GM12878 (cell line): ENCODE data around the gene ZBTB42. TPM values are rescaled to one million over a fixed set of nuclear protein-coding genes. Genes with fewer than 3 reads are reported as not detected.

Experiments
- ATAC-seq: fragments of 200-7000 bp; cut with Tn5 transposase; 3 replicates; pipeline ENCODE4 v1.9.1; 2020; ENCODE audit warnings: mild to moderate bottlenecking, moderate library complexity
- BruUV-seq: library from RNA; stranded (reverse); fragments of 400-500 nt; replicated peaks from 2 replicates; lab custom pipeline; 2021; lab: Mats Ljungman, UMichigan
- CTCF ChIA-PET: fragments of 300-600 bp; sonication (Branson Sonifier 250); formaldehyde crosslinking; extraction: SDS; loops from one replicate; lab custom pipeline; 2021; ENCODE audit warnings: inconsistent platforms; lab: Yijun Ruan, JAX
- POLR2A ChIA-PET: fragments of 350-600 bp; formaldehyde crosslinking; extraction: SDS; loops from one replicate; lab custom pipeline; 2021; ENCODE audit warnings: inconsistent platforms; lab: Charles Lee
- RAD21 ChIA-PET: fragments of 300-600 bp; sonication (Branson Sonifier 250); formaldehyde crosslinking; loops from one replicate; lab custom pipeline; 2023; ENCODE audit warnings: antibody characterized with exemption; ENCODE audit not compliant: unreplicated experiment; lab: Charles Lee
- SMC1A ChIA-PET: fragments of 300-600 bp; sonication (Branson Sonifier 250); formaldehyde crosslinking; loops from one replicate; lab custom pipeline; 2023; ENCODE audit not compliant: unreplicated experiment, uncharacterized antibody; lab: Charles Lee
- DNase-seq: peaks from one replicate; pipeline ENCODE4 v3.0.0-alpha.2; 2011; ENCODE audit warnings: low read depth, low spot score
- FAIRE-seq: peaks from 3 replicates; lab custom pipeline; 2011; peaks lifted over from hg19 to GRCh38; lab: Jason Lieb, UNC
- H2AFZ ChIP-seq: 2 replicates; pipeline ENCODE4 v1.6.0; 2011; ENCODE audit warnings: low read depth, low read length, control low read depth; ENCODE audit not compliant: control insufficient read depth
- H3K27ac ChIP-seq: 2 replicates; pipeline ENCODE4 v1.5.1; 2011; ENCODE audit warnings: control low read depth; ENCODE audit not compliant: control insufficient read depth, insufficient read depth
- H3K27me3 ChIP-seq, 2 experiments: replicated peaks in 1 of 2; 2 replicates each; pipeline versions ENCODE4 v1.6.0 to v1.6.1; 2011; ENCODE audit warnings: low read length in 1 of 2; ENCODE audit not compliant: control insufficient read depth in 2 of 2, insufficient read depth in 2 of 2
- H3K36me3 ChIP-seq, 2 experiments: 2 replicates each; pipeline ENCODE4 v1.5.1; 2011; ENCODE audit warnings: low read length in 1 of 2; ENCODE audit not compliant: control insufficient read depth in 2 of 2, insufficient read depth in 2 of 2
- H3K4me1 ChIP-seq: 2 replicates; pipeline ENCODE4 v1.6.1; 2011; ENCODE audit warnings: mild to moderate bottlenecking, low read length, moderate library complexity, mixed read lengths; ENCODE audit not compliant: control insufficient read depth, insufficient read depth
- H3K4me2 ChIP-seq: 2 replicates; pipeline ENCODE4 v1.6.0; 2011; ENCODE audit warnings: control low read depth; ENCODE audit not compliant: control insufficient read depth, insufficient read depth
- H3K4me3 ChIP-seq: fragments of 200-600 bp; sonication (generic); 2 replicates; pipeline ENCODE4 v1.5.1; 2016
- H3K79me2 ChIP-seq: 2 replicates; pipeline ENCODE4 v1.6.0; 2011; ENCODE audit warnings: low read length; ENCODE audit not compliant: control insufficient read depth, insufficient read depth
- H3K9ac ChIP-seq: 2 replicates; pipeline ENCODE4 v1.8.0; 2011; ENCODE audit warnings: low read length, control low read depth, mixed read lengths; ENCODE audit not compliant: control insufficient read depth, insufficient read depth
- H3K9me3 ChIP-seq: replicated peaks from 3 replicates; pipeline ENCODE4 v1.5.1; 2011; ENCODE audit warnings: mild to moderate bottlenecking, low read length; ENCODE audit not compliant: control insufficient read depth, insufficient read depth
- H4K20me1 ChIP-seq: 2 replicates; pipeline ENCODE4 v1.6.0; 2011; ENCODE audit not compliant: control insufficient read depth, insufficient read depth
- ATF3 ChIP-seq: IDR thresholded peaks from 2 replicates; pipeline ENCODE4 v1.6.1; 2011; ENCODE audit warnings: low read depth, mild to moderate bottlenecking, low read length, moderate library complexity, borderline replicate concordance; ENCODE audit errors: extremely low read depth
- FOXK2 ChIP-seq: fragments of 450-650 bp; IDR thresholded peaks from 2 replicates; pipeline ENCODE4 v1.6.1; 2017; ENCODE audit warnings: mild to moderate bottlenecking, moderate library complexity
- HDGF ChIP-seq: fragments of 450-650 bp; IDR thresholded peaks from 2 replicates; pipeline ENCODE4 v1.6.1; 2016; ENCODE audit warnings: antibody characterized with exemption
- KLF5 ChIP-seq: fragments of 450-650 bp; IDR thresholded peaks from 2 replicates; pipeline ENCODE4 v1.6.1; 2014; ENCODE audit warnings: mild to moderate bottlenecking; ENCODE audit not compliant: partially characterized antibody
- MLLT1 ChIP-seq: fragments of 450-650 bp; IDR thresholded peaks from 2 replicates; pipeline ENCODE4 v1.6.1; 2016; ENCODE audit warnings: mild to moderate bottlenecking
- STAT3 ChIP-seq: IDR thresholded peaks from 2 replicates; pipeline ENCODE4 v1.6.1; 2011; ENCODE audit warnings: low read depth, low read length, improper control_type of control experiment
- TCF7 ChIP-seq: IDR thresholded peaks from 2 replicates; pipeline ENCODE4 v1.6.1; 2014; ENCODE audit warnings: antibody characterized with exemption, borderline replicate concordance
- ZBTB33 ChIP-seq: fragments of 450-650 bp; IDR thresholded peaks from 2 replicates; pipeline ENCODE4 v1.6.1; 2017; ENCODE audit warnings: mild to moderate bottlenecking
- ZSCAN29 ChIP-seq: fragments of 450-650 bp; IDR thresholded peaks from 2 replicates; pipeline ENCODE4 v1.6.1; 2017; ENCODE audit warnings: mild to moderate bottlenecking, moderate library complexity
- WGBS: methylation state at CpG from one replicate; pipeline ENCODE4 v1.1.6; 2016; ENCODE audit warnings: low lambda C conversion rate; ENCODE audit not compliant: insufficient replicate concordance, insufficient coverage; ENCODE audit errors: missing lambda C conversion rate; 5-methylcytosine and 5-hydroxymethylcytosine counted together
- in situ Hi-C: fragments of 300-500 bp; cut with MboI; formaldehyde crosslinking; loops from 9 replicates; pipeline ENCODE4 v1.14.3; 2018; ENCODE audit warnings: mixed read lengths
- intact Hi-C: fragments of 100-400 bp; cut with micrococcal nuclease; formaldehyde crosslinking; loops from one replicate; pipeline ENCODE4 v1.14.2; 2022; ENCODE audit not compliant: unreplicated experiment
- polyA plus RNA-seq, 11 experiments: library from polyadenylated mRNA; depleted of rRNA in 4 of 11; unstranded in 6 of 11; stranded (reverse) in 5 of 11; fragments of >200 nt; fragmentation: Nextera tagmentation in 4 of 11; fragmentation: Illumina TruSeq in 1 of 11; extraction: Ambion mirVana in 4 of 11; extraction: Trizol in 1 of 11; gene quantifications; 1 replicate in 1 of 11; 2 replicates in 10 of 11; pipeline versions ENCODE4 v1.2.1 to v1.2.3, GENCODE V29; 2011 to 2016; ENCODE audit warnings: inconsistent platforms in 2 of 11, missing spikeins in 2 of 11, low read depth in 1 of 11
- total RNA-seq, 4 experiments: library from RNA; depleted of rRNA in 3 of 4; stranded (reverse); fragments of >200 nt in 3 of 4; fragmentation: Illumina TruSeq in 1 of 4; extraction: Trizol in 1 of 4; gene quantifications; 2 replicates each; pipeline versions ENCODE4 v1.2.1 to v1.2.3, GENCODE V29; 2013 to 2021

ZBTB42 gene
- total and polyA plus RNA-seq, 10 of the 15 experiments (the other 5 are each of a cell fraction or from before 2014, with no cell fraction given), result 0.05 to 1.2 (median 0.37) TPM; not detected in 2

GRCh38 chr14:104766863-104767633 lies 33.9 kb upstream of the ZBTB42 start:
- DNase-seq, result no peak
- H3K27ac ChIP-seq, result no peak overlapping the region
- H3K27me3 ChIP-seq, result no peaks in the 10 kb centered on the region
- ChIA-PET RAD21 (interaction anchor here (0.9 kb wide), 1 partner anchor 59 kb away, joined by 4 read pairs; no protein-coding TSS in a partner anchor), POLR2A (no interaction called here), SMC1A (interaction anchor here (2.0 kb wide), 1 partner anchor 14 kb away, joined by 5 read pairs; the partner anchor contains the start of gene SIVA1), CTCF (interaction anchor here (0.8 to 3.0 kb wide), 5 partner anchors 14 to 315 kb away, joined by 3 to 48 read pairs (median 4); partner anchors contain the start of gene SIVA1)
- FAIRE-seq, result no peak
- TF ChIP-seq TCF7, result no peak
- H2AFZ ChIP-seq, result no peak overlapping the region
- peaks cover 4 to 10% of the 10 kb centered on the region in 2 experiments; a peak in 3 of 4 replicates for H3K36me3 ChIP-seq
- ATAC-seq, result no peak
- no peaks in the 10 kb centered on the region for H4K20me1 ChIP-seq
- H3K4me2 ChIP-seq, result no peak overlapping the region
- in situ Hi-C loops, result loop anchor here (5.0 kb wide), 1 partner anchor 55 kb away; no protein-coding TSS in a partner anchor
- H3K9me3 ChIP-seq, result no peaks in the 10 kb centered on the region; the same call in 2 of the 3 replicates
- intact Hi-C loops, result no loop called here
- no TSS peak for BruUV-seq
- 92% methylated on average over 15 of the region's 15 CpGs for WGBS
- H3K9ac ChIP-seq, result no peak overlapping the region
- no peaks in the 10 kb centered on the region; the same call in 1 of the 2 replicates for H3K4me1 ChIP-seq
- H3K79me2 ChIP-seq, result no peaks in the 10 kb centered on the region
- H3K4me3 ChIP-seq, result no peak overlapping the region

- FAIRE-seq (no peak), ATAC-seq (no peak), DNase-seq (no peak)
- H2AFZ ChIP-seq, result no peak overlapping the region
- in situ Hi-C loops (loop anchor here (5.0 kb wide), 1 partner anchor 55 kb away; no protein-coding TSS in a partner anchor), intact Hi-C loops (no loop called here)
- H3K79me2 ChIP-seq, result no peaks in the 10 kb centered on the region
- H3K4me3 ChIP-seq, result no peak overlapping the region
- H3K36me3 ChIP-seq, result peaks cover 5 to 11% of the 10 kb centered on the region in 2 experiments; a peak in 3 of 4 replicates
- BruUV-seq, result no TSS peak
- ChIA-PET RAD21 (no interaction called here), CTCF (interaction anchor here (0.8 to 3.0 kb wide), 4 partner anchors 15 to 315 kb away, joined by 3 to 48 read pairs (median 8); partner anchors contain the start of gene SIVA1), POLR2A (no interaction called here), SMC1A (interaction anchor here (2.0 kb wide), 1 partner anchor 15 kb away, joined by 5 read pairs; the partner anchor contains the start of gene SIVA1)
- no peak overlapping the region for H3K4me2 ChIP-seq
- 55% methylated on average over 5 of the region's 5 CpGs for WGBS
- no peaks in the 10 kb centered on the region; the same call in 1 of the 2 replicates for H3K4me1 ChIP-seq
- no peak overlapping the region for H3K27ac ChIP-seq
- H3K27me3 ChIP-seq, result no peaks in the 10 kb centered on the region
- H3K9ac ChIP-seq, result no peak overlapping the region
- H3K9me3 ChIP-seq, result no peaks in the 10 kb centered on the region; the same call in 2 of the 3 replicates
- no peaks in the 10 kb centered on the region for H4K20me1 ChIP-seq
- TF ChIP-seq MLLT1, result no peak
- TF ChIP-seq KLF5, result no peak
- TF ChIP-seq ZBTB33, result no peak
- no peak for TF ChIP-seq HDGF
- no peak for TF ChIP-seq FOXK2
- no peak for TF ChIP-seq ATF3
- no peak for TF ChIP-seq ZSCAN29
- no peak for TF ChIP-seq STAT3
Measured at GRCh38 chr14:104767634-104767918, 33.3 kb upstream of the ZBTB42 start.
